K562 (cell line): ENCODE data around the gene PIK3CD. TPM values are rescaled to one million over a fixed set of nuclear protein-coding genes. Genes with fewer than 3 reads are reported as not detected.
A peak's percentile ranks its signal among the peaks of the same experiment; 100 is the strongest.

Experiments
- ATAC-seq: fragments of 200-7000 bp; cut with Tn5 transposase; 3 replicates; pipeline ENCODE4 v1.9.1; 2020; ENCODE audit warnings: moderate library complexity
- BruUV-seq: library from RNA; stranded (reverse); fragments of 400-500 nt; replicated peaks from 2 replicates; lab custom pipeline; 2021; lab: Mats Ljungman, UMichigan
- CTCF ChIA-PET: fragments of 300-600 bp; formaldehyde crosslinking; extraction: SDS; loops from one replicate; lab custom pipeline; 2021; ENCODE audit warnings: low intra/inter-chr PET ratio; lab: Yijun Ruan, JAX
- POLR2A ChIA-PET: fragments of 300-600, 350-650 bp; sonication (Branson Sonifier 250); formaldehyde crosslinking; extraction: SDS; loops from one replicate; lab custom pipeline; 2021; ENCODE audit warnings: antibody characterized with exemption, inconsistent platforms; lab: Yijun Ruan, JAX
- DNase-seq, 4 experiments: peaks; one replicate each; pipeline versions ENCODE4 v3.0.0 to v3.0.0-alpha.2; 2011 to 2018; ENCODE audit warnings: low spot score in 3 of 4, mixed read lengths in 3 of 4; ENCODE audit errors: extremely low read depth in 1 of 4
- FAIRE-seq: peaks from 2 replicates; lab custom pipeline; 2011; peaks lifted over from hg19 to GRCh38; lab: Jason Lieb, UNC
- H2AFZ ChIP-seq: 2 replicates; pipeline ENCODE4 v1.6.0; 2011; ENCODE audit warnings: low read depth, low read length, control low read depth, inconsistent platforms
- H3K27ac ChIP-seq: fragments of 200-600 bp; 3 replicates; pipeline ENCODE4 v1.8.0; 2011; ENCODE audit warnings: low read depth, mild to moderate bottlenecking, control low read depth, inconsistent platforms, low read length, moderate library complexity, mixed read lengths; ENCODE audit errors: extremely low read depth
- H3K27me3 ChIP-seq, 2 experiments: fragments of 300-600 bp in 1 of 2; 2 replicates in 1 of 2; 3 replicates in 1 of 2; pipeline versions ENCODE4 v1.6.0 to v1.8.0; 2011; ENCODE audit warnings: inconsistent platforms in 2 of 2, low read length in 2 of 2, mild to moderate bottlenecking in 1 of 2, mixed read lengths in 1 of 2, moderate library complexity in 1 of 2; ENCODE audit not compliant: control insufficient read depth in 2 of 2, insufficient read depth in 2 of 2
- H3K36me3 ChIP-seq: fragments of 300-600 bp; 3 replicates; pipeline ENCODE4 v1.8.0; 2011; ENCODE audit warnings: mild to moderate bottlenecking, low read length, inconsistent platforms; ENCODE audit not compliant: control insufficient read depth, insufficient read depth
- H3K4me1 ChIP-seq, 2 experiments: fragments of 200-600 bp in 1 of 2; replicated peaks in 1 of 2; 2 replicates in 1 of 2; 3 replicates in 1 of 2; pipeline versions ENCODE4 v1.5.1 to v1.8.0; 2011; ENCODE audit warnings: inconsistent platforms in 2 of 2, low read length in 2 of 2, mild to moderate bottlenecking in 1 of 2, mixed read lengths in 1 of 2, moderate library complexity in 1 of 2; ENCODE audit not compliant: control insufficient read depth in 2 of 2, insufficient read depth in 2 of 2
- H3K4me2 ChIP-seq: 2 replicates; pipeline ENCODE4 v1.6.1; 2011; ENCODE audit warnings: low read length, control low read depth, inconsistent platforms, mixed read lengths; ENCODE audit not compliant: insufficient read depth
- H3K4me3 ChIP-seq: fragments of 200-600 bp; sonication (generic), shearing (Covaris generic); 2 replicates; pipeline ENCODE4 v1.5.1; 2016; ENCODE audit warnings: control low read depth, inconsistent platforms
- H3K79me2 ChIP-seq: fragments of 200-600 bp; 3 replicates; pipeline ENCODE4 v1.8.0; 2011; ENCODE audit warnings: low read length, inconsistent platforms; ENCODE audit not compliant: control insufficient read depth, insufficient read depth
- H3K9ac ChIP-seq, 2 experiments: 2 replicates each; pipeline versions ENCODE4 v1.6.0 to v1.6.1; 2011; ENCODE audit warnings: low read depth in 2 of 2, low read length in 2 of 2, control low read depth in 1 of 2, inconsistent platforms in 1 of 2, mild to moderate bottlenecking in 1 of 2, mixed read lengths in 1 of 2; ENCODE audit not compliant: insufficient read depth in 1 of 2
- H3K9me1 ChIP-seq: one replicate; pipeline ENCODE4 v1.6.0; 2011; ENCODE audit warnings: inconsistent platforms, mild to moderate bottlenecking, low read length, moderate library complexity; ENCODE audit not compliant: control insufficient read depth, insufficient read depth
- H3K9me3 ChIP-seq: replicated peaks from 2 replicates; pipeline ENCODE4 v1.5.1; 2011; ENCODE audit warnings: low read depth, low read length, inconsistent platforms; ENCODE audit not compliant: control insufficient read depth, insufficient read depth
- H4K20me1 ChIP-seq: replicated peaks from 2 replicates; pipeline ENCODE4 v1.6.1; 2011; ENCODE audit warnings: low read length, inconsistent platforms, mixed read lengths; ENCODE audit not compliant: control insufficient read depth, insufficient read depth
- EHMT2 ChIP-seq: fragments of 450-650 bp; IDR thresholded peaks from 2 replicates; pipeline ENCODE4 v1.6.1; 2018; ENCODE audit warnings: antibody characterized with exemption
- NR2C2 ChIP-seq, 2 experiments: fragments of 200-800 bp in 1 of 2; sonication (Bioruptor generic) in 1 of 2; sonication (generic) in 1 of 2; formaldehyde crosslinking in 1 of 2; IDR thresholded peaks; 2 replicates each; pipeline versions ENCODE4 v1.6.1 to v1.8.0; 2016 to 2022; ENCODE audit warnings: mild to moderate bottlenecking in 1 of 2, missing compliant biosample characterization in 1 of 2, missing genetic modification characterization in 1 of 2, missing genetic modification reagents in 1 of 2
- SMARCA4 ChIP-seq: fragments of 450-650 bp; IDR thresholded peaks from 2 replicates; pipeline ENCODE4 v1.6.1; 2016
- THRAP3 ChIP-seq: fragments of 450-650 bp; IDR thresholded peaks from 2 replicates; pipeline ENCODE4 v1.6.1; 2016; ENCODE audit warnings: mild to moderate bottlenecking, inconsistent platforms, borderline replicate concordance
- ZBTB7A ChIP-seq: IDR thresholded peaks from 2 replicates; pipeline ENCODE4 v1.6.1; 2011; ENCODE audit warnings: low read depth, mild to moderate bottlenecking, low read length, moderate library complexity, borderline replicate concordance; ENCODE audit not compliant: control insufficient read depth
- WGBS: fragments of 100-300 bp; shearing (Covaris generic); methylation state at CpG from one replicate; pipeline ENCODE4 v1.1.6; 2016; ENCODE audit warnings: low coverage, mixed read lengths; ENCODE audit not compliant: insufficient coverage; ENCODE audit errors: missing lambda C conversion rate; 5-methylcytosine and 5-hydroxymethylcytosine counted together
- in situ Hi-C: fragments of 300-500 bp; cut with MboI; formaldehyde crosslinking; loops from 4 replicates; pipeline ENCODE4 v1.15.0; 2018; ENCODE audit warnings: inconsistent platforms, mixed read lengths
- intact Hi-C: fragments of 100-400 bp; cut with micrococcal nuclease; formaldehyde crosslinking; loops from 2 replicates; pipeline ENCODE4 v1.14.2; 2022
- polyA plus RNA-seq, 8 experiments: library from polyadenylated mRNA; depleted of rRNA in 4 of 8; stranded (reverse) in 5 of 8; unstranded in 3 of 8; fragments of >200 nt; fragmentation: Nextera tagmentation in 2 of 8; fragmentation: Illumina TruSeq in 1 of 8; extraction: Ambion mirVana in 2 of 8; extraction: Trizol in 1 of 8; gene quantifications; 2 replicates each; pipeline versions ENCODE4 v1.2.1 to v1.2.3, GENCODE V29; 2011 to 2014; ENCODE audit warnings: inconsistent platforms in 1 of 8, missing spikeins in 1 of 8
- total RNA-seq, 7 experiments: library from RNA; depleted of rRNA in 6 of 7; stranded (reverse); fragments of >200 nt in 6 of 7; fragmentation: Illumina TruSeq in 2 of 7; extraction: Trizol in 2 of 7; gene quantifications; 2 replicates each; pipeline versions ENCODE4 v1.2.1 to v1.2.3, GENCODE V29; 2011 to 2021; ENCODE audit warnings: low replicate concordance in 1 of 7
- TF ChIP-seq, protein P1 (sequence below): sonication (generic); formaldehyde crosslinking; IDR thresholded peaks from 2 replicates; pipeline ENCODE4 v1.4.0; 2020; ENCODE audit warnings: mild to moderate bottlenecking, missing genetic modification reagents
- TF ChIP-seq, protein P2 (sequence below): sonication (generic); formaldehyde crosslinking; IDR thresholded peaks from 2 replicates; pipeline ENCODE4 v1.8.1; 2022; ENCODE audit warnings: missing genetic modification reagents
- TF ChIP-seq, protein P3 (sequence below), 2 experiments: fragments of 150-350 bp in 1 of 2; IDR thresholded peaks; 2 replicates each; pipeline ENCODE4 v1.6.1; 2012 to 2016; ENCODE audit warnings: low read depth in 2 of 2, low read length in 2 of 2, mild to moderate bottlenecking in 1 of 2, moderate library complexity in 1 of 2
- TF ChIP-seq, protein P4 (sequence below): IDR thresholded peaks from 2 replicates; pipeline ENCODE4 v1.6.1; 2016; ENCODE audit warnings: missing genetic modification characterization, missing compliant biosample characterization

Gene PIK3CD
- total and polyA plus RNA-seq, 9 of the 15 experiments (the other 6 are each of a cell fraction or from before 2014, with no cell fraction given): 1.8 to 20.8 (median 7.2) TPM

DNA sequence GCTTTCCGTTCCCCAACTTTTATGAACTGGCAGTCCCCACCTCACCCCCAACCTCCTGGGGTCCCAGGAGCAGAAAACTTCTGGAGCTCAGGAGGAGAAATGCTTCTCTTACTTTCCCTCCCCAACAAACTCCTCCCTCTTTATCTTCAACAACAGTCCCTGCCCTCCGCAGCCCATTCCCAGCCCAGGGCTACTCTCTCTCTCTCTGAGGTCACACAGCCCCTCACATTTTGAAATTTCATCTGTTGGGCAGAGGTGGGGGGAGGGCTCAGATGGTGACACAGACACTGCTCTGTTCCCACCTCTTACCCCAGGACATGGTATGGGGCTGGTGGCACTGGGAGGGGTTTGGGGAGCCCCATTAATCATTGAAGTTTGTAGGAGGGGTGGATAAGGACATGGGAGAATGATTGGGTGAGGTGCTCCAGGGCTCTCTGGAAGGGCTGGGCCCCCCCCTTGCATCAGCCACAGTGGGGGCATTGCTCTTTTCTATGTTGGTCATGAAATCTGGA is 6.0 kb downstream of the PIK3CD start (continued):
- TF ChIP-seq, protein P1, sequence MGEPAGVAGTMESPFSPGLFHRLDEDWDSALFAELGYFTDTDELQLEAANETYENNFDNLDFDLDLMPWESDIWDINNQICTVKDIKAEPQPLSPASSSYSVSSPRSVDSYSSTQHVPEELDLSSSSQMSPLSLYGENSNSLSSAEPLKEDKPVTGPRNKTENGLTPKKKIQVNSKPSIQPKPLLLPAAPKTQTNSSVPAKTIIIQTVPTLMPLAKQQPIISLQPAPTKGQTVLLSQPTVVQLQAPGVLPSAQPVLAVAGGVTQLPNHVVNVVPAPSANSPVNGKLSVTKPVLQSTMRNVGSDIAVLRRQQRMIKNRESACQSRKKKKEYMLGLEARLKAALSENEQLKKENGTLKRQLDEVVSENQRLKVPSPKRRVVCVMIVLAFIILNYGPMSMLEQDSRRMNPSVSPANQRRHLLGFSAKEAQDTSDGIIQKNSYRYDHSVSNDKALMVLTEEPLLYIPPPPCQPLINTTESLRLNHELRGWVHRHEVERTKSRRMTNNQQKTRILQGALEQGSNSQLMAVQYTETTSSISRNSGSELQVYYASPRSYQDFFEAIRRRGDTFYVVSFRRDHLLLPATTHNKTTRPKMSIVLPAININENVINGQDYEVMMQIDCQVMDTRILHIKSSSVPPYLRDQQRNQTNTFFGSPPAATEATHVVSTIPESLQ (CRISPR knock-in tag): no peak
- TF ChIP-seq, protein P2, sequence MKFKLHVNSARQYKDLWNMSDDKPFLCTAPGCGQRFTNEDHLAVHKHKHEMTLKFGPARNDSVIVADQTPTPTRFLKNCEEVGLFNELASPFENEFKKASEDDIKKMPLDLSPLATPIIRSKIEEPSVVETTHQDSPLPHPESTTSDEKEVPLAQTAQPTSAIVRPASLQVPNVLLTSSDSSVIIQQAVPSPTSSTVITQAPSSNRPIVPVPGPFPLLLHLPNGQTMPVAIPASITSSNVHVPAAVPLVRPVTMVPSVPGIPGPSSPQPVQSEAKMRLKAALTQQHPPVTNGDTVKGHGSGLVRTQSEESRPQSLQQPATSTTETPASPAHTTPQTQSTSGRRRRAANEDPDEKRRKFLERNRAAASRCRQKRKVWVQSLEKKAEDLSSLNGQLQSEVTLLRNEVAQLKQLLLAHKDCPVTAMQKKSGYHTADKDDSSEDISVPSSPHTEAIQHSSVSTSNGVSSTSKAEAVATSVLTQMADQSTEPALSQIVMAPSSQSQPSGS (CRISPR knock-in tag): no peak
- peak; percentile 73 for TF ChIP-seq SMARCA4
- TF ChIP-seq ZBTB7A: peak; percentile 82; the same call in 1 of the 2 replicates
- TF ChIP-seq EHMT2: 0 out of 2 replicates have a peak, but pooled peaks have one; percentile 36

DNA sequence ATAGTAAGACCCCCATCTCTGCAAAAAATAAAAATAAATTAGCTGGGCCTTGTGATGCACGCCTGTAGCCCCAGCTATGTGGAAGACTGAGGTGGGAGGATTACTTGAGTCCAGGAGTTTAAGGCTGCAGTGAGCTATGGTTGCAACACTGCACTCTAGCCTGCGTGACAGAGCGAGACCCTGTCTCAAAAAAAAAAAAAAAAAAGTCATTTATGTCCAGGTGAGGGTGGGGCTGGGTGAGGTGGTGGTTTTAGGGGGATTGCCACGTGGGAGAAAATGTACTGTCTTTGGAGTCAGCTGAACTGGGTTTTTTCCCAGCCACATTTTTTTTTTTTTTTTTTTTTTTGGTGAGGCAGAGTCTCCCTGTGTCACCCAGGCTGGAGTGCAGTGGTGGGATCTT is 6.7 kb downstream of the PIK3CD start:
- Histone ChIP-seq H3K36me3 (no peaks in the 10 kb centered on the region), H3K27ac (peak overlapping the region; percentile 65), H3K79me2 (peaks cover 2% of the 10 kb centered on the region; the same call in 1 of the 3 replicates), H3K9me1 (no peaks in the 10 kb centered on the region), H3K4me3 (no peak overlapping the region), H3K9me3 (no peaks in the 10 kb centered on the region), H4K20me1 (no peaks in the 10 kb centered on the region), H3K27me3 (no peaks in the 10 kb centered on the region), H3K9ac (peak overlapping the region; percentile 14 to 33; a peak in 3 of 4 replicates), H3K4me1 (peaks cover 26 to 45% of the 10 kb centered on the region in 2 experiments), H2AFZ (peak overlapping the region; percentile 90), H3K4me2 (peak overlapping the region; percentile 76)
- 38% methylated on average over 4 of the region's 4 CpGs for WGBS
- CTCF ChIA-PET: no interaction called here
- no peak for FAIRE-seq
- POLR2A ChIA-PET: interaction anchor here (0.6 kb wide), 1 partner anchor 23 kb away, joined by 3 read pairs; no protein-coding TSS in a partner anchor
- peak; percentile 50 for ATAC-seq
- BruUV-seq: no TSS peak
- intact Hi-C loops: no loop called here
- in situ Hi-C loops: no loop called here
- peak in 1 of 4 experiments; percentile 32 for DNase-seq
- TF ChIP-seq THRAP3 (no peak), NR2C2 (CRISPR knock-in tag; IDR thresholded peaks at IDR 0.05) (no peak), NR2C2 (tag; IDR thresholded peaks at IDR 0.05) (0 out of 2 replicates have a peak, but pooled peaks have one; percentile 14)
- TF ChIP-seq, protein P3, sequence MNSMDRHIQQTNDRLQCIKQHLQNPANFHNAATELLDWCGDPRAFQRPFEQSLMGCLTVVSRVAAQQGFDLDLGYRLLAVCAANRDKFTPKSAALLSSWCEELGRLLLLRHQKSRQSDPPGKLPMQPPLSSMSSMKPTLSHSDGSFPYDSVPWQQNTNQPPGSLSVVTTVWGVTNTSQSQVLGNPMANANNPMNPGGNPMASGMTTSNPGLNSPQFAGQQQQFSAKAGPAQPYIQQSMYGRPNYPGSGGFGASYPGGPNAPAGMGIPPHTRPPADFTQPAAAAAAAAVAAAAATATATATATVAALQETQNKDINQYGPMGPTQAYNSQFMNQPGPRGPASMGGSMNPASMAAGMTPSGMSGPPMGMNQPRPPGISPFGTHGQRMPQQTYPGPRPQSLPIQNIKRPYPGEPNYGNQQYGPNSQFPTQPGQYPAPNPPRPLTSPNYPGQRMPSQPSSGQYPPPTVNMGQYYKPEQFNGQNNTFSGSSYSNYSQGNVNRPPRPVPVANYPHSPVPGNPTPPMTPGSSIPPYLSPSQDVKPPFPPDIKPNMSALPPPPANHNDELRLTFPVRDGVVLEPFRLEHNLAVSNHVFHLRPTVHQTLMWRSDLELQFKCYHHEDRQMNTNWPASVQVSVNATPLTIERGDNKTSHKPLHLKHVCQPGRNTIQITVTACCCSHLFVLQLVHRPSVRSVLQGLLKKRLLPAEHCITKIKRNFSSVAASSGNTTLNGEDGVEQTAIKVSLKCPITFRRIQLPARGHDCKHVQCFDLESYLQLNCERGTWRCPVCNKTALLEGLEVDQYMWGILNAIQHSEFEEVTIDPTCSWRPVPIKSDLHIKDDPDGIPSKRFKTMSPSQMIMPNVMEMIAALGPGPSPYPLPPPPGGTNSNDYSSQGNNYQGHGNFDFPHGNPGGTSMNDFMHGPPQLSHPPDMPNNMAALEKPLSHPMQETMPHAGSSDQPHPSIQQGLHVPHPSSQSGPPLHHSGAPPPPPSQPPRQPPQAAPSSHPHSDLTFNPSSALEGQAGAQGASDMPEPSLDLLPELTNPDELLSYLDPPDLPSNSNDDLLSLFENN (IDR thresholded peaks at IDR 0.05; ENCODE audit: low read depth in 2 of 2, low read length in 2 of 2): no peak
- TF ChIP-seq, protein P4, sequence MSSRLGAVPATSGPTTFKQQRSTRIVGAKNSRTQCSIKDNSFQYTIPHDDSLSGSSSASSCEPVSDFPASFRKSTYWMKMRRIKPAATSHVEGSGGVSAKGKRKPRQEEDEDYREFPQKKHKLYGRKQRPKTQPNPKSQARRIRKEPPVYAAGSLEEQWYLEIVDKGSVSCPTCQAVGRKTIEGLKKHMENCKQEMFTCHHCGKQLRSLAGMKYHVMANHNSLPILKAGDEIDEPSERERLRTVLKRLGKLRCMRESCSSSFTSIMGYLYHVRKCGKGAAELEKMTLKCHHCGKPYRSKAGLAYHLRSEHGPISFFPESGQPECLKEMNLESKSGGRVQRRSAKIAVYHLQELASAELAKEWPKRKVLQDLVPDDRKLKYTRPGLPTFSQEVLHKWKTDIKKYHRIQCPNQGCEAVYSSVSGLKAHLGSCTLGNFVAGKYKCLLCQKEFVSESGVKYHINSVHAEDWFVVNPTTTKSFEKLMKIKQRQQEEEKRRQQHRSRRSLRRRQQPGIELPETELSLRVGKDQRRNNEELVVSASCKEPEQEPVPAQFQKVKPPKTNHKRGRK: 0 out of 2 replicates have a peak, but pooled peaks have one; percentile 30
